GM12878 (cell line): Measurements from ENCODE around the gene SEMA5B.

ENCODE experiments used
- ATF3 ChIP-seq: IDR thresholded peaks from 2 replicates; pipeline ENCODE4 v1.6.1; 2011; ENCODE audit warnings: low read depth, mild to moderate bottlenecking, low read length, moderate library complexity, borderline replicate concordance; ENCODE audit errors: extremely low read depth
- NRF1 ChIP-seq: conservative IDR thresholded peaks from 2 replicates; pipeline ENCODE4 v1.6.1; 2011; ENCODE audit warnings: mild to moderate bottlenecking, low read depth, low read length, improper control_type of control experiment
- PML ChIP-seq: IDR thresholded peaks from 2 replicates; pipeline ENCODE4 v1.6.1; 2012; ENCODE audit warnings: low read length, inconsistent platforms
- RBBP5 ChIP-seq: fragments of 200-600 bp; sonication (generic); conservative IDR thresholded peaks from 2 replicates; pipeline ENCODE4 v1.6.1; 2016
- TF ChIP-seq, protein P1 (sequence below), 3 experiments: IDR thresholded peaks in 2 of 3; conservative IDR thresholded peaks in 1 of 3; 2 replicates each; pipeline ENCODE4 v1.5.1; 2011; ENCODE audit warnings: low read depth in 3 of 3, low read length in 3 of 3, mild to moderate bottlenecking in 3 of 3, control low read depth in 2 of 3, moderate library complexity in 2 of 3, inconsistent platforms in 1 of 3, mixed read lengths in 1 of 3; ENCODE audit not compliant: control insufficient read depth in 2 of 3, insufficient read depth in 1 of 3; ENCODE audit errors: extremely low read depth in 1 of 3
- TF ChIP-seq, protein P2 (sequence below): IDR thresholded peaks from 2 replicates; pipeline ENCODE4 v1.6.1; 2012; ENCODE audit warnings: mild to moderate bottlenecking, low read depth, low read length

GRCh38 chr3:122952520-122952919 lies 75.0 kb downstream of the SEMA5B start:
- TF ChIP-seq RBBP5: no peak
- TF ChIP-seq, protein P1, sequence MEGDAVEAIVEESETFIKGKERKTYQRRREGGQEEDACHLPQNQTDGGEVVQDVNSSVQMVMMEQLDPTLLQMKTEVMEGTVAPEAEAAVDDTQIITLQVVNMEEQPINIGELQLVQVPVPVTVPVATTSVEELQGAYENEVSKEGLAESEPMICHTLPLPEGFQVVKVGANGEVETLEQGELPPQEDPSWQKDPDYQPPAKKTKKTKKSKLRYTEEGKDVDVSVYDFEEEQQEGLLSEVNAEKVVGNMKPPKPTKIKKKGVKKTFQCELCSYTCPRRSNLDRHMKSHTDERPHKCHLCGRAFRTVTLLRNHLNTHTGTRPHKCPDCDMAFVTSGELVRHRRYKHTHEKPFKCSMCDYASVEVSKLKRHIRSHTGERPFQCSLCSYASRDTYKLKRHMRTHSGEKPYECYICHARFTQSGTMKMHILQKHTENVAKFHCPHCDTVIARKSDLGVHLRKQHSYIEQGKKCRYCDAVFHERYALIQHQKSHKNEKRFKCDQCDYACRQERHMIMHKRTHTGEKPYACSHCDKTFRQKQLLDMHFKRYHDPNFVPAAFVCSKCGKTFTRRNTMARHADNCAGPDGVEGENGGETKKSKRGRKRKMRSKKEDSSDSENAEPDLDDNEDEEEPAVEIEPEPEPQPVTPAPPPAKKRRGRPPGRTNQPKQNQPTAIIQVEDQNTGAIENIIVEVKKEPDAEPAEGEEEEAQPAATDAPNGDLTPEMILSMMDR (IDR thresholded peaks at IDR 0.05 in 2 of 3, conservative IDR thresholded peaks at IDR 0.05 in 1 of 3; ENCODE audit: control insufficient read depth in 2 of 3, extremely low read depth in 1 of 3, insufficient read depth in 1 of 3, low read depth in 3 of 3, low read length in 3 of 3): 0 out of 6 replicates have a peak, but pooled peaks of 1 of the 3 experiments have one; percentile 4
- no peak for TF ChIP-seq PML
- TF ChIP-seq, protein P2, sequence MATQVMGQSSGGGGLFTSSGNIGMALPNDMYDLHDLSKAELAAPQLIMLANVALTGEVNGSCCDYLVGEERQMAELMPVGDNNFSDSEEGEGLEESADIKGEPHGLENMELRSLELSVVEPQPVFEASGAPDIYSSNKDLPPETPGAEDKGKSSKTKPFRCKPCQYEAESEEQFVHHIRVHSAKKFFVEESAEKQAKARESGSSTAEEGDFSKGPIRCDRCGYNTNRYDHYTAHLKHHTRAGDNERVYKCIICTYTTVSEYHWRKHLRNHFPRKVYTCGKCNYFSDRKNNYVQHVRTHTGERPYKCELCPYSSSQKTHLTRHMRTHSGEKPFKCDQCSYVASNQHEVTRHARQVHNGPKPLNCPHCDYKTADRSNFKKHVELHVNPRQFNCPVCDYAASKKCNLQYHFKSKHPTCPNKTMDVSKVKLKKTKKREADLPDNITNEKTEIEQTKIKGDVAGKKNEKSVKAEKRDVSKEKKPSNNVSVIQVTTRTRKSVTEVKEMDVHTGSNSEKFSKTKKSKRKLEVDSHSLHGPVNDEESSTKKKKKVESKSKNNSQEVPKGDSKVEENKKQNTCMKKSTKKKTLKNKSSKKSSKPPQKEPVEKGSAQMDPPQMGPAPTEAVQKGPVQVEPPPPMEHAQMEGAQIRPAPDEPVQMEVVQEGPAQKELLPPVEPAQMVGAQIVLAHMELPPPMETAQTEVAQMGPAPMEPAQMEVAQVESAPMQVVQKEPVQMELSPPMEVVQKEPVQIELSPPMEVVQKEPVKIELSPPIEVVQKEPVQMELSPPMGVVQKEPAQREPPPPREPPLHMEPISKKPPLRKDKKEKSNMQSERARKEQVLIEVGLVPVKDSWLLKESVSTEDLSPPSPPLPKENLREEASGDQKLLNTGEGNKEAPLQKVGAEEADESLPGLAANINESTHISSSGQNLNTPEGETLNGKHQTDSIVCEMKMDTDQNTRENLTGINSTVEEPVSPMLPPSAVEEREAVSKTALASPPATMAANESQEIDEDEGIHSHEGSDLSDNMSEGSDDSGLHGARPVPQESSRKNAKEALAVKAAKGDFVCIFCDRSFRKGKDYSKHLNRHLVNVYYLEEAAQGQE: no peak
- TF ChIP-seq ATF3: no peak
- TF ChIP-seq NRF1: no peak
